ENCODE data around the gene TMEM123.
"Not testable (repeated sequence)": the region's sequence is repeated elsewhere in the genome, so short reads cannot be mapped to it uniquely, and the experiment has no call there.

The TMEM123 gene

GRCh38 chr11:102447941-102448868 lies 4.4 kb downstream of the TMEM123 start:
- no peak for DNase-seq

GRCh38 chr11:102447193-102447592 lies 5.4 kb downstream of the TMEM123 start:
- DNase-seq: no peak

GRCh38 chr11:102446606-102447005 lies 6.0 kb downstream of the TMEM123 start:
- no peak for DNase-seq

GRCh38 chr11:102444693-102445092 lies 7.9 kb downstream of the TMEM123 start:
- DNase-seq: not testable (repeated sequence)

GRCh38 chr11:102444142-102444541 lies 8.4 kb downstream of the TMEM123 start:
- DNase-seq: not testable (repeated sequence)

GRCh38 chr11:102439063-102439363 lies 13.6 kb downstream of the TMEM123 start:
- DNase-seq: not testable (repeated sequence)

- DNase-seq: no peak
These were observed 14.1 kb downstream of the TMEM123 start for GRCh38 chr11:102438311-102439062.

GRCh38 chr11:102437727-102438126 lies 14.8 kb downstream of the TMEM123 start:
- DNase-seq: no peak

- DNase-seq: no peak
These were observed 15.6 kb downstream of the TMEM123 start for GRCh38 chr11:102436976-102437375.

GRCh38 chr11:102436561-102436960 lies 16.0 kb downstream of the TMEM123 start:
- no peak for DNase-seq

- no peak for DNase-seq
These were observed 16.9 kb downstream of the TMEM123 start for GRCh38 chr11:102435688-102436087.

GRCh38 chr11:102433571-102433970 lies 19.0 kb downstream of the TMEM123 start:
- not testable (repeated sequence) for DNase-seq

GRCh38 chr11:102432560-102432959 lies 20.0 kb downstream of the TMEM123 start:
- not testable (repeated sequence) for DNase-seq

GRCh38 chr11:102431404-102431803 lies 21.2 kb downstream of the TMEM123 start:
- no peak for DNase-seq

- DNase-seq: no peak
These were observed 22.3 kb downstream of the TMEM123 start for GRCh38 chr11:102430158-102430836.

GRCh38 chr11:102429691-102430090 lies 22.9 kb downstream of the TMEM123 start:
- no peak for DNase-seq

- DNase-seq: no peak
These were observed 23.3 kb downstream of the TMEM123 start for GRCh38 chr11:102429226-102429625.

- DNase-seq: no peak
These were observed 23.9 kb downstream of the TMEM123 start for GRCh38 chr11:102428696-102429095.

GRCh38 chr11:102427068-102427467 lies 25.5 kb downstream of the TMEM123 start:
- no peak for DNase-seq

- no peak for DNase-seq
These were observed 26.0 kb downstream of the TMEM123 start for GRCh38 chr11:102426570-102426969.

- DNase-seq: no peak
These were observed 26.6 kb downstream of the TMEM123 start for GRCh38 chr11:102426000-102426399.

GRCh38 chr11:102423936-102424335 lies 28.6 kb downstream of the TMEM123 start:
- DNase-seq: no peak

Data from NCI-H187 (cell line).